ENCODE measurements around the gene ZDHHC14.

GRCh38 chr6:157528931-157529653 lies 148.1 kb downstream of the ZDHHC14 start:
- TF ChIP-seq CTCF (conservative IDR thresholded peaks at IDR 0.05 in 1 of 2, IDR thresholded peaks at IDR 0.05 in 1 of 2; ENCODE audit: extremely low read depth in 1 of 2, insufficient read depth in 1 of 2, low read depth in 1 of 2, low read length in 2 of 2) (no peak), EZH2 (IDR thresholded peaks at IDR 0.05; ENCODE audit: borderline replicate concordance, low read length) (no peak)
